GM18867 (cell line): Measurements from ENCODE around the gene HNRNPA2B1.
"Not testable (repeated sequence)": the region's sequence is repeated elsewhere in the genome, so short reads cannot be mapped to it uniquely, and the experiment has no call there.

Experiments used
- ATAC-seq: cut with Tn5 transposase; IDR thresholded peaks from one replicate; pipeline ENCODE4 v1.9.1; 2021; ENCODE audit warnings: mild to moderate bottlenecking, moderate library complexity; ENCODE audit not compliant: unreplicated experiment

The HNRNPA2B1 gene

GRCh38 chr7:26167303-26167934 is 33.1 kb downstream of the HNRNPA2B1 start:
- ATAC-seq: peak; percentile 95

GRCh38 chr7:26166684-26167266 is 33.8 kb downstream of the HNRNPA2B1 start:
- peak; percentile 20 for ATAC-seq

GRCh38 chr7:26165950-26166683 is 34.4 kb downstream of the HNRNPA2B1 start:
- no peak for ATAC-seq

GRCh38 chr7:26163804-26164203 is 36.7 kb downstream of the HNRNPA2B1 start:
- ATAC-seq: not testable (repeated sequence)

GRCh38 chr7:26162431-26162830 is 38.1 kb downstream of the HNRNPA2B1 start:
- no peak for ATAC-seq

GRCh38 chr7:26160896-26161295 is 39.6 kb downstream of the HNRNPA2B1 start:
- ATAC-seq: no peak

GRCh38 chr7:26159243-26159642 is 41.3 kb downstream of the HNRNPA2B1 start:
- ATAC-seq: no peak

- ATAC-seq: no peak
Observed at GRCh38 chr7:26157520-26158105, 42.9 kb downstream of the HNRNPA2B1 start.

- ATAC-seq: no peak
Observed at GRCh38 chr7:26156451-26157420, 43.8 kb downstream of the HNRNPA2B1 start.

GRCh38 chr7:26155531-26156375 is 44.8 kb downstream of the HNRNPA2B1 start:
- ATAC-seq: no peak

GRCh38 chr7:26153823-26154783 is 46.4 kb downstream of the HNRNPA2B1 start:
- no peak for ATAC-seq

GRCh38 chr7:26153241-26153822 is 47.2 kb downstream of the HNRNPA2B1 start:
- ATAC-seq: peak; percentile 6

- peak; percentile 25 for ATAC-seq
Observed at GRCh38 chr7:26152782-26153240, 47.7 kb downstream of the HNRNPA2B1 start.

GRCh38 chr7:26151953-26152781 is 48.4 kb downstream of the HNRNPA2B1 start, which contains the start of gene NFE2L3:
NFE2L3 (plus strand) TSS chr7:26152198; CDS start chr7:26152499, 301 bp downstream.
- peak; percentile 70 for ATAC-seq

GRCh38 chr7:26151650-26151952 is 48.9 kb downstream of the HNRNPA2B1 start:
- ATAC-seq: no peak

- ATAC-seq: no peak
Observed at GRCh38 chr7:26151096-26151495, 49.5 kb downstream of the HNRNPA2B1 start.

GRCh38 chr7:26149391-26149977 is 51.1 kb downstream of the HNRNPA2B1 start:
- ATAC-seq: no peak
